GM12878 (cell line): ENCODE results near the gene KDM1B. TPM values are rescaled to one million over a fixed set of nuclear protein-coding genes. Genes with fewer than 3 reads are reported as not detected.

Experiments
- ASH2L ChIP-seq: fragments of 300-600, 200-600 bp; sonication (generic); IDR thresholded peaks from 2 replicates; pipeline ENCODE4 v1.6.1; 2017; ENCODE audit warnings: low read depth, mild to moderate bottlenecking, borderline replicate concordance
- DPF2 ChIP-seq: fragments of 450-650 bp; IDR thresholded peaks from 2 replicates; pipeline ENCODE4 v1.6.1; 2017; ENCODE audit warnings: mild to moderate bottlenecking
- IKZF1 ChIP-seq: fragments of 450-650 bp; conservative IDR thresholded peaks from 2 replicates; pipeline ENCODE4 v1.6.1; 2017; ENCODE audit warnings: antibody characterized with exemption, mild to moderate bottlenecking
- JUND ChIP-seq: IDR thresholded peaks from 2 replicates; pipeline ENCODE4 v1.6.1; 2012; ENCODE audit warnings: low read depth, mild to moderate bottlenecking, low read length, improper control_type of control experiment, moderate library complexity
- MTA2 ChIP-seq: fragments of 450-650 bp; IDR thresholded peaks from 2 replicates; pipeline ENCODE4 v1.6.1; 2016; ENCODE audit warnings: low read depth, mild to moderate bottlenecking, moderate library complexity
- NR2C2 ChIP-seq: IDR thresholded peaks from 2 replicates; pipeline ENCODE4 v1.6.1; 2011; ENCODE audit warnings: borderline replicate concordance, low read depth; ENCODE audit not compliant: control insufficient read depth, insufficient read length
- POLR2A ChIP-seq: IDR thresholded peaks from 2 replicates; pipeline ENCODE4 v1.6.1; 2011; ENCODE audit warnings: low read depth, mild to moderate bottlenecking, low read length
- RAD21 ChIP-seq: IDR thresholded peaks from 2 replicates; pipeline ENCODE4 v1.6.1; 2011; ENCODE audit warnings: mild to moderate bottlenecking, low read depth, low read length, moderate library complexity; ENCODE audit not compliant: insufficient read depth
- RELA ChIP-seq: fragments of 450-650 bp; IDR thresholded peaks from 2 replicates; pipeline ENCODE4 v1.8.0; 2014; ENCODE audit warnings: borderline replicate concordance; ENCODE audit not compliant: partially characterized antibody
- SREBF2 ChIP-seq: IDR thresholded peaks from 2 replicates; pipeline ENCODE4 v1.6.1; 2012; ENCODE audit warnings: mild to moderate bottlenecking, low read length
- TAF1 ChIP-seq: IDR thresholded peaks from 2 replicates; pipeline ENCODE4 v1.6.1; 2011; ENCODE audit warnings: mild to moderate bottlenecking, low read depth, low read length, borderline replicate concordance
- TCF3 ChIP-seq: IDR thresholded peaks from 2 replicates; pipeline ENCODE4 v1.6.1; 2012; ENCODE audit warnings: low read depth, mild to moderate bottlenecking, low read length, borderline replicate concordance; ENCODE audit not compliant: insufficient read depth
- ZBED1 ChIP-seq: IDR thresholded peaks from 2 replicates; pipeline ENCODE4 v1.6.1; 2016; ENCODE audit warnings: borderline replicate concordance
- ZNF24 ChIP-seq: fragments of 450-650 bp; IDR thresholded peaks from 2 replicates; pipeline ENCODE4 v1.6.1; 2017; ENCODE audit warnings: antibody characterized with exemption, mild to moderate bottlenecking
- polyA plus RNA-seq, 11 experiments: library from polyadenylated mRNA; depleted of rRNA in 4 of 11; unstranded in 6 of 11; stranded (reverse) in 5 of 11; fragments of >200 nt; fragmentation: Nextera tagmentation in 4 of 11; fragmentation: Illumina TruSeq in 1 of 11; extraction: Ambion mirVana in 4 of 11; extraction: Trizol in 1 of 11; gene quantifications; 1 replicate in 1 of 11; 2 replicates in 10 of 11; pipeline versions ENCODE4 v1.2.1 to v1.2.3, GENCODE V29; 2011 to 2016; ENCODE audit warnings: inconsistent platforms in 2 of 11, missing spikeins in 2 of 11, low read depth in 1 of 11
- total RNA-seq, 4 experiments: library from RNA; depleted of rRNA in 3 of 4; stranded (reverse); fragments of >200 nt in 3 of 4; fragmentation: Illumina TruSeq in 1 of 4; extraction: Trizol in 1 of 4; gene quantifications; 2 replicates each; pipeline versions ENCODE4 v1.2.1 to v1.2.3, GENCODE V29; 2013 to 2021
- TF ChIP-seq, protein P1 (sequence below): IDR thresholded peaks from 2 replicates; pipeline ENCODE4 v1.6.1; 2011; ENCODE audit warnings: mild to moderate bottlenecking, low read depth, low read length, moderate library complexity; ENCODE audit not compliant: insufficient replicate concordance
- TF ChIP-seq, protein P2 (sequence below): fragments of 150-350 bp; IDR thresholded peaks from 2 replicates; pipeline ENCODE4 v1.6.1; 2016; ENCODE audit warnings: low read depth, low read length
- TF ChIP-seq, protein P3 (sequence below): IDR thresholded peaks from 2 replicates; pipeline ENCODE4 v1.6.1; 2011; ENCODE audit warnings: low read depth, low read length, improper control_type of control experiment, borderline replicate concordance
- TF ChIP-seq, protein P4 (sequence below): fragments of 450-650 bp; formaldehyde crosslinking; IDR thresholded peaks from 2 replicates; pipeline ENCODE4 v1.5.0; 2022; ENCODE audit warnings: mild to moderate bottlenecking, missing genetic modification characterization
- TF ChIP-seq, protein P5 (sequence below): IDR thresholded peaks from 2 replicates; pipeline ENCODE4 v1.6.1; 2012; ENCODE audit warnings: low read depth, low read length, improper control_type of control experiment
- TF ChIP-seq, protein P6 (sequence below): IDR thresholded peaks from 2 replicates; pipeline ENCODE4 v1.6.1; 2012; ENCODE audit warnings: low read depth, low read length, improper control_type of control experiment

Gene KDM1B
- total and polyA plus RNA-seq, 10 of the 15 experiments (the other 5 are each of a cell fraction or from before 2014, with no cell fraction given): 1.7 to 22.5 (median 13.9) TPM

DNA sequence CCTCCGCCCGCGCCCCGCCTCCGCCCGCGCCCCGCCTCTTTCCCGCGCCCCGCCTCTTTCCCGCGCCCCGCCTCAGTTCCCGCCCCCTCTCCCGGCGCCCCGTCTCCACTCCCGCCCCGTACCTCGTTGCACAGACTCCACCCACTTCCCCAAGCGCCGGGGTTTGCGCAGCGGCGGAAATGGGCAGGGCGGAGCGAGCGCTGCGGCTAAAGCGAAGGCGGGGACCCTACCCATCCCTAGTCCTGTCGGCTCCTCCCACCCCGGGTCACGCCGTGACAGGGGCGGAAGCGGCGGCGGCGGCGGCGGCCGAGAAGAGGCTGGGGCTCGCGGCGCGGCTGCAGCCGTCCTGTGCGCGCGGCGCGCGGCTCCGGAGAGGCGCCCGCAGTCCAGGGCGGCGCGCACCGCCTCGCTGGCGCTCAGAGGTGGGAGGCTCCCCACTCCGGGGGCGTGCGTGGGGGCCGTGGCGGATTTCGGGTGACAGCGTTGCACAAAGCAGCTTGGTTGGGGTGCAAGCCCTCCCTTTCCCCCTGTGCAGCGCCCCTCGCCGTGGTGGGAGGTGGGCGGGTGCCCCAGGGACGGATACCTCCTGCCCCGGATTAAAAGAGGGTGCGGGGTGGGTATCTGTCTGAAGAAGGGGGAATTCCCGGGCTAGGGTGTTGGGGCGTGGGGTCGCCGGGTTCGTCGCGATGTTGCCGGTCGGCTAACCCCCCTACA, at the start of gene KDM1B (continued):
- TF ChIP-seq, protein P1, sequence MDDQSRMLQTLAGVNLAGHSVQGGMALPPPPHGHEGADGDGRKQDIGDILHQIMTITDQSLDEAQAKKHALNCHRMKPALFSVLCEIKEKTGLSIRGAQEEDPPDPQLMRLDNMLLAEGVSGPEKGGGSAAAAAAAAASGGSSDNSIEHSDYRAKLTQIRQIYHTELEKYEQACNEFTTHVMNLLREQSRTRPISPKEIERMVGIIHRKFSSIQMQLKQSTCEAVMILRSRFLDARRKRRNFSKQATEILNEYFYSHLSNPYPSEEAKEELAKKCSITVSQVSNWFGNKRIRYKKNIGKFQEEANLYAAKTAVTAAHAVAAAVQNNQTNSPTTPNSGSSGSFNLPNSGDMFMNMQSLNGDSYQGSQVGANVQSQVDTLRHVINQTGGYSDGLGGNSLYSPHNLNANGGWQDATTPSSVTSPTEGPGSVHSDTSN: no peak
- no peak for TF ChIP-seq NR2C2
- TF ChIP-seq, protein P2, sequence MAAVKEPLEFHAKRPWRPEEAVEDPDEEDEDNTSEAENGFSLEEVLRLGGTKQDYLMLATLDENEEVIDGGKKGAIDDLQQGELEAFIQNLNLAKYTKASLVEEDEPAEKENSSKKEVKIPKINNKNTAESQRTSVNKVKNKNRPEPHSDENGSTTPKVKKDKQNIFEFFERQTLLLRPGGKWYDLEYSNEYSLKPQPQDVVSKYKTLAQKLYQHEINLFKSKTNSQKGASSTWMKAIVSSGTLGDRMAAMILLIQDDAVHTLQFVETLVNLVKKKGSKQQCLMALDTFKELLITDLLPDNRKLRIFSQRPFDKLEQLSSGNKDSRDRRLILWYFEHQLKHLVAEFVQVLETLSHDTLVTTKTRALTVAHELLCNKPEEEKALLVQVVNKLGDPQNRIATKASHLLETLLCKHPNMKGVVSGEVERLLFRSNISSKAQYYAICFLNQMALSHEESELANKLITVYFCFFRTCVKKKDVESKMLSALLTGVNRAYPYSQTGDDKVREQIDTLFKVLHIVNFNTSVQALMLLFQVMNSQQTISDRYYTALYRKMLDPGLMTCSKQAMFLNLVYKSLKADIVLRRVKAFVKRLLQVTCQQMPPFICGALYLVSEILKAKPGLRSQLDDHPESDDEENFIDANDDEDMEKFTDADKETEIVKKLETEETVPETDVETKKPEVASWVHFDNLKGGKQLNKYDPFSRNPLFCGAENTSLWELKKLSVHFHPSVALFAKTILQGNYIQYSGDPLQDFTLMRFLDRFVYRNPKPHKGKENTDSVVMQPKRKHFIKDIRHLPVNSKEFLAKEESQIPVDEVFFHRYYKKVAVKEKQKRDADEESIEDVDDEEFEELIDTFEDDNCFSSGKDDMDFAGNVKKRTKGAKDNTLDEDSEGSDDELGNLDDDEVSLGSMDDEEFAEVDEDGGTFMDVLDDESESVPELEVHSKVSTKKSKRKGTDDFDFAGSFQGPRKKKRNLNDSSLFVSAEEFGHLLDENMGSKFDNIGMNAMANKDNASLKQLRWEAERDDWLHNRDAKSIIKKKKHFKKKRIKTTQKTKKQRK: no peak
- TF ChIP-seq JUND: no peak
- TF ChIP-seq, protein P3, sequence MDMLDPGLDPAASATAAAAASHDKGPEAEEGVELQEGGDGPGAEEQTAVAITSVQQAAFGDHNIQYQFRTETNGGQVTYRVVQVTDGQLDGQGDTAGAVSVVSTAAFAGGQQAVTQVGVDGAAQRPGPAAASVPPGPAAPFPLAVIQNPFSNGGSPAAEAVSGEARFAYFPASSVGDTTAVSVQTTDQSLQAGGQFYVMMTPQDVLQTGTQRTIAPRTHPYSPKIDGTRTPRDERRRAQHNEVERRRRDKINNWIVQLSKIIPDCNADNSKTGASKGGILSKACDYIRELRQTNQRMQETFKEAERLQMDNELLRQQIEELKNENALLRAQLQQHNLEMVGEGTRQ: no peak
- TF ChIP-seq, protein P4, sequence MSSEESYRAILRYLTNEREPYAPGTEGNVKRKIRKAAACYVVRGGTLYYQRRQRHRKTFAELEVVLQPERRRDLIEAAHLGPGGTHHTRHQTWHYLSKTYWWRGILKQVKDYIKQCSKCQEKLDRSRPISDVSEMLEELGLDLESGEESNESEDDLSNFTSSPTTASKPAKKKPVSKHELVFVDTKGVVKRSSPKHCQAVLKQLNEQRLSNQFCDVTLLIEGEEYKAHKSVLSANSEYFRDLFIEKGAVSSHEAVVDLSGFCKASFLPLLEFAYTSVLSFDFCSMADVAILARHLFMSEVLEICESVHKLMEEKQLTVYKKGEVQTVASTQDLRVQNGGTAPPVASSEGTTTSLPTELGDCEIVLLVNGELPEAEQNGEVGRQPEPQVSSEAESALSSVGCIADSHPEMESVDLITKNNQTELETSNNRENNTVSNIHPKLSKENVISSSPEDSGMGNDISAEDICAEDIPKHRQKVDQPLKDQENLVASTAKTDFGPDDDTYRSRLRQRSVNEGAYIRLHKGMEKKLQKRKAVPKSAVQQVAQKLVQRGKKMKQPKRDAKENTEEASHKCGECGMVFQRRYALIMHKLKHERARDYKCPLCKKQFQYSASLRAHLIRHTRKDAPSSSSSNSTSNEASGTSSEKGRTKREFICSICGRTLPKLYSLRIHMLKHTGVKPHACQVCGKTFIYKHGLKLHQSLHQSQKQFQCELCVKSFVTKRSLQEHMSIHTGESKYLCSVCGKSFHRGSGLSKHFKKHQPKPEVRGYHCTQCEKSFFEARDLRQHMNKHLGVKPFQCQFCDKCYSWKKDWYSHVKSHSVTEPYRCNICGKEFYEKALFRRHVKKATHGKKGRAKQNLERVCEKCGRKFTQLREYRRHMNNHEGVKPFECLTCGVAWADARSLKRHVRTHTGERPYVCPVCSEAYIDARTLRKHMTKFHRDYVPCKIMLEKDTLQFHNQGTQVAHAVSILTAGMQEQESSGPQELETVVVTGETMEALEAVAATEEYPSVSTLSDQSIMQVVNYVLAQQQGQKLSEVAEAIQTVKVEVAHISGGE (CRISPR knock-in tag): no peak
- no peak for TF ChIP-seq RELA
- TF ChIP-seq TCF3: no peak
- TF ChIP-seq, protein P5, sequence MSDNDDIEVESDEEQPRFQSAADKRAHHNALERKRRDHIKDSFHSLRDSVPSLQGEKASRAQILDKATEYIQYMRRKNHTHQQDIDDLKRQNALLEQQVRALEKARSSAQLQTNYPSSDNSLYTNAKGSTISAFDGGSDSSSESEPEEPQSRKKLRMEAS: 0 out of 2 replicates have a peak, but pooled peaks have one; percentile 15
- no peak for TF ChIP-seq ASH2L
- no peak for TF ChIP-seq TAF1
- TF ChIP-seq, protein P6, sequence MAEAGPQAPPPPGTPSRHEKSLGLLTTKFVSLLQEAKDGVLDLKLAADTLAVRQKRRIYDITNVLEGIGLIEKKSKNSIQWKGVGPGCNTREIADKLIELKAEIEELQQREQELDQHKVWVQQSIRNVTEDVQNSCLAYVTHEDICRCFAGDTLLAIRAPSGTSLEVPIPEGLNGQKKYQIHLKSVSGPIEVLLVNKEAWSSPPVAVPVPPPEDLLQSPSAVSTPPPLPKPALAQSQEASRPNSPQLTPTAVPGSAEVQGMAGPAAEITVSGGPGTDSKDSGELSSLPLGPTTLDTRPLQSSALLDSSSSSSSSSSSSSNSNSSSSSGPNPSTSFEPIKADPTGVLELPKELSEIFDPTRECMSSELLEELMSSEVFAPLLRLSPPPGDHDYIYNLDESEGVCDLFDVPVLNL: no peak
- TF ChIP-seq ZNF24: no peak
- TF ChIP-seq RAD21: no peak
- TF ChIP-seq ZBED1: no peak
- TF ChIP-seq DPF2: peak; percentile 63
- TF ChIP-seq IKZF1: peak; percentile 36
- no peak for TF ChIP-seq MTA2
- peak; percentile 79 for TF ChIP-seq POLR2A
- TF ChIP-seq SREBF2: no peak
